HG03354 (cell line): ENCODE results near the gene COL5A2.
A peak's percentile ranks its signal among the peaks of the same experiment; 100 is the strongest.

ENCODE experiments used
- ATAC-seq: cut with Tn5 transposase; IDR thresholded peaks from one replicate; pipeline ENCODE4 v1.9.1; 2021; ENCODE audit warnings: mild to moderate bottlenecking; ENCODE audit not compliant: unreplicated experiment, poor library complexity, severe bottlenecking

Gene COL5A2

DNA sequence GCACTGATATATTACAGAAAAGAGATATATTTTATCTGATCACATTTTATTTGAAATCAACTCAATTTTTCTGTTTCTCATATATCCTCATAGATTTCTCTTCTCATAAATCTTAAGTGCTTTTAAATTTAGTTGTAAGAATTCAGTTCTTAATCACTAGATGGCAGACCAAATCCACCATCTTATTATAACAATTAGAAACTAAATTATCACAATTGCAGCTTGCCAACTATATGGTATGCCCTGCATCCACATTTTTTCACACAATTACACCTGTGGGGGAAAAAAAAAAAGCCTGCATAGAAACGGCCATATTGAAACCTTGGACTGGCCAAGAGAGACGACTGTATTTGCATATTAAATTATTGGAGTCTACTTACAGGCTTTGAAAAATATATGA, 64.4 kb downstream of the COL5A2 start:
- no peak for ATAC-seq

DNA sequence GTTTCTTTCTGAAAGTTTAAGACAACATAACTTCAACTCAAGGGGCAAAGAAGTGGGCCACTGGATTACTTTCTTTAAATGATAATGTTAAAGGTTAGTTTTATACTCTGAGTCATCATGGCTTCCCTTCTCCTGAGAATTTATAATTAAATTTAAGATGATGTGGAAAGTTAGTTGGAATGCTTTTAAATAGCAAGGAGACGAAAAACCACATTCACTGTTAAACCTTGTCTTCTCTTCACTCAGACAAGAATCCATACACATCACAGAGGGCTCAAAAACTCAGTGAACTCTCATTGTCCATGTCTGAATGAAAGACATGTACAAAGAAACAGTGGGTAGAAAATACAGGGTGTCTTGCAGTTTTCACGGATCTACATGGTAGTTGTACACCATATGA, 65.6 kb downstream of the COL5A2 start:
- ATAC-seq, result no peak

DNA sequence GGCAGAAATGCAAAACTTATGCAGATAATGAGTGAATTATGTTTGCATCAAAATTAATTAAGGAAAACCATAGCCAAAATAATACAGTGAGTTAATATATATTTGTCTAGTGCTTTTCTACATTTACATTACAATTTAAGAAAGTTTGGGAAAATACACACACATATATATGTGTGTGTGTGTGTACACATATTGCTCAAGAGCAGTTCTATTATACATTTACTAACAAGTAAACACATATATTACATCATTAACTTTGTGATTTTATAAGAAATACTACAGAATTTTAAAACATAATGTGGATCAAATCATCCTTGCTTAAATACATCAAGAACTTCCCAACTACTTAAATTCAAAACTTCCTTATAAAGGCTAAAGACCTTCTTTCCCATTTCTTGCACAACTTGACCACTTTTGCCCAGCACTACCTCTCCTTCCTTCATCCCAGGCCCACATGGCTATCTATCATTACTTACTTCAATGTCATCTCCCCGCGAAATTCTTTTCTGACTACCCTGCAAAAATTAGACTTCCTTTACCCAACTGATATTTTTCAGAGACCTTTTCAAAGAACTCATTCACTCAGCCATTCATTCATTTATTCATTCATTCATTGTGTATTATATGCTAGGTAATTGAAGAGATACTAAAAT, 68.4 kb downstream of the COL5A2 start:
- no peak for ATAC-seq

DNA sequence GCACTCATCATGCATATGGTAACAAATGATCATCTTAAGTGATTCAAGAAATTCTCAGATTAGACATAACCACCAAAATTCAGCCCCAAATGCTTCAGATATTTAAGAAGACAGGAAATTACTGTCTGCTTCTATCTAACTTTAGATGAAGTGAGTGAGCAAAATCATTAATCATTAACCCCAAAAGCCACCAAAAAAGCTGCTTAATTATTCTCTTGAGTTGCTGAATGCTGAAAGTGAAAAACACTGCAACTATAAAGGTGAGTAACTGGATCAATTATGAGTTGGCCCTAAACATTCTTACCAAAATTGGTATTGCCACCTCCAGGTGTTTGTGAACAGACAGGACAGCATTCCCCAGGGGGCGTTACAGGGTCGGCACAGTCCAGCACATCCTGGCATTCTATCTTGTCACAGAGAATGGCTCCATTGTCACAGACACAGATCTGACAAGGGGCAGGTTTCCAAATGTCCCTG, 69.6 kb downstream of the COL5A2 start:
- ATAC-seq, result peak; percentile 95

DNA sequence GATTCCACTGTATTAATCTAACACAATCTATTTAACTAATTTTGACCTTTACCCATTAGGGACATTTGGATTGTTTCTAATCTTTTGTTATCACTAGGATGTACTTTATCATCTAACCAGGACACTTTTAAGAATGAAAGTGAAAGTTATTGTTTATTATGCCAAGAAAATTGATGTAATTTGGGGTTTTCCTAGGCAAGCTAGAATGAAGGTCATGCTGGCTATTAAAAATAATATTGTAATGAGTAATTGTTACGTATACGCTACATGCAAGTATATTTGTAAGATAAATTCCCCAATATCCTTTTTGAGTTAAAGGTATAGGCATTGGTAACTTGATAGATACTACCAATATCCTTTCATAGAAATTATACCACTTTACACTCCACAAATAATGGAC, 74.6 kb downstream of the COL5A2 start:
- no peak for ATAC-seq

DNA sequence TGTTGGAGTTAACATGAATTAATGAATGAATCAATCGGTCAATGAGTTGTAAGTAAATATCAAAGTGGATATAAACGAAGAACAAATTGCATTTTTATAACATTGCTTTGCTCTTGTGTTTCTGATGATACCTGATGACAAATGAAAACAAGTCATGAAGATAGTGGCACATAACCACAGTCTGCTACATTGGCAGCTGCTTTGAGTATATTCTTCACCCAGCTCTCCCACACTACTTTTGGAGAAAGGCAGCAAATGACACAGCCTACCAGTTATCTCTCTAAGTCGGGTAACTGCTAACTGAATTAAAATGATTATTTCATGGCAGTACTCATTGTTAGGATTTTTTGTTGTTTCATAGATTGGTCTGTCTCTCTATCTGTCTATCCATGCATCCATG, 76.8 kb downstream of the COL5A2 start:
- no peak for ATAC-seq

DNA sequence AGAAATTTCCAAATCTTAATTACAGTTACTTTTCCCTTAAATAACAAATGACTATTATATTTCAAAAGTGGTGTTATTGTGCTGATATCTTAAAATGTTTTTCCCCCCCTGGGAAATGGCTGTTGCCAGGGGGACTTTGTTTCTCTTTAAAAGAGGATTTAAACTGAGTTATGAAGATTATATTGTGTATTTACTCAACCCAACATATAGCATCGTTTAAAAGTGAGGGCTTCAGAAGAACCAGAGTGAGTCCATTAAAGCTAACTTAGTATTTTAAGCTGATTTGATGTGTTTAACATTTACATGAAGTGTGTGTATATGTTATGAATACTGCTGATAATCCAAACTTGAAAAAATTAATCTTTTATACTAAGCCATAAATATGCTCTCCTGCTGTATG, 81.6 kb downstream of the COL5A2 start:
- no peak for ATAC-seq

DNA sequence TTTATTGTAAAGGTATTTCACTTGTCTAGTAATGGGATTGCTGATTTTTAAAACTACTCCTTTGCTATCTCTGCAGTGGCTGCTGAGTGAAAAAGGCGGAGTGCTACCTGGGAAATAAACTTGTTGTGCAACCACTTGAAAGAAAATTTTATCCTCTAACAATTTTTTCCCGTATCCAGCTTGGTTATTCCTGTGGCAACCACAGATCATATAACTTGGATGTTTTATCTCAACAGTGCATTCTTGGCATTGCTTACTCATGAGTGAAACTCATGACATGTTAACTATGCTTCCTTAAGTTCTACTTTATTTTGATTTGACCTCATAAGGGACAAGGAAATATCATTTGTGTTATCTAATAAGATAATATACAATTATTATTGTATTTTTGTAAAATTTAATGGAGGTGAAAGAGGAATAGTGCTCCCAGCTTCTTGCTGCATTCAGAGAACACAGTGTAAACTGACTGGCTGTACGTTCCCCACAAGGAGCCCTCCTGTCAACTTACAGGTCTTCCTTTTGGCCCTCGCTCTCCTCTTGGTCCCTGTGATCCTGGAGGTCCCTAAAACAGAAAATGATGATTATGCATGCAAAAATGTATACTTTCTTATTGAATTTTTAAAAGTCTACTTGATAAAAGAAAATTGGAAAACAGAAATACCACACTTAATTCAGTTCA, 82.7 kb downstream of the COL5A2 start:
- ATAC-seq, result no peak

DNA sequence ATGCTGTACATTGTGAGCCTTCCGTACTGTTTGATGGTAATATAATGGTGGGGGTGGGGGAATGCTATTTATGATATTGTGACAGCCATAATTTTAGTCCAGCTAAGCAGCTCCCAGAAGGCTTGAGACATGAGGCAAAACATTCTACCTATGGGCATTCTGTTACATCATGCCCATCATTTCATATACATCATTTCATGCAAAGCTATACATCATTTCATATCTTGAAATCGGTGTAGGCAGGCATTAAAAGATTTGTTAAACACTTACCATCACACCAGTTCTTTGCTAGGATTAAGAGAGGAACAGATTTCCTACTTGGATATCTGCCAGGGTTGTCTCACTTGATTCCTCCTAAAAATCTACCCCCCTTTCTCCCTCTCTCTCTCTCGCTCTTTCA, 84.5 kb downstream of the COL5A2 start:
- peak; percentile 13 for ATAC-seq

DNA sequence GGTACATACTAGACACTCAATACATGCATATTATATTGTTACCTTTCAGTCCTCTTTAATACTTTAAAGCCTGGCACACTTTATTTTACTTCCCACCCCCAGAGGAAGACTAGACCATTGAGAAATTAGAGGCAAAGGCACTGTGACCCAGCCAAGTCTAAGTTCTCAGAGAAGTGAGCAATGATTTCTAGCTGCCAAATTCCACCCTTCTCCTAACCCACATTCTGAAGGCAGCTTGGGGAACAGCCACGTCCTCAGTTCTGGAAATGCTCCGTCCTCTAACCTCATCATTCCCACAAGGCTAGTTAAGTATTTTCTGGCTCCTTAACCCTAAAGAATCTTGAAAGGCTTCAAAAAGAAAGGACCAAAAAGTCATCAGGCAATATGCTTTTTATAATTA, 86.6 kb downstream of the COL5A2 start:
- ATAC-seq, result no peak

DNA sequence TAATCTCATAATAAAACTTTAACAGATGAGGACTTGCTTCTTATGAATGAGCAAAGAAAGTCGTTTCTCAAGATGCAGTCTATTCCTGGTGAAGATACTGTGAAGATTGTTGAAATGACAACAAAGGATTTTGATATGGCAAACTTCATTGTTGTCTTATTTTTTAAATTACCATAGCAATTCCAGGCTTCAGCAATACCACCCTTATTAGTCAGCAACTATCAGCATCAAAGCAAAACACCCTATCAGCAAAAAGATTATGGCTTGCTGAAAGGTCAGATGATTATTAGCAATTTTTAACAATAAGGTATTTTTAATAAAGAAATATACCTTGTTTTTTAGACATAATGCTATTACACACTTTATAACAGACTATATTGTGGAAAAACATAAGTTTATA, 88.3 kb downstream of the COL5A2 start:
- ATAC-seq, result no peak

DNA sequence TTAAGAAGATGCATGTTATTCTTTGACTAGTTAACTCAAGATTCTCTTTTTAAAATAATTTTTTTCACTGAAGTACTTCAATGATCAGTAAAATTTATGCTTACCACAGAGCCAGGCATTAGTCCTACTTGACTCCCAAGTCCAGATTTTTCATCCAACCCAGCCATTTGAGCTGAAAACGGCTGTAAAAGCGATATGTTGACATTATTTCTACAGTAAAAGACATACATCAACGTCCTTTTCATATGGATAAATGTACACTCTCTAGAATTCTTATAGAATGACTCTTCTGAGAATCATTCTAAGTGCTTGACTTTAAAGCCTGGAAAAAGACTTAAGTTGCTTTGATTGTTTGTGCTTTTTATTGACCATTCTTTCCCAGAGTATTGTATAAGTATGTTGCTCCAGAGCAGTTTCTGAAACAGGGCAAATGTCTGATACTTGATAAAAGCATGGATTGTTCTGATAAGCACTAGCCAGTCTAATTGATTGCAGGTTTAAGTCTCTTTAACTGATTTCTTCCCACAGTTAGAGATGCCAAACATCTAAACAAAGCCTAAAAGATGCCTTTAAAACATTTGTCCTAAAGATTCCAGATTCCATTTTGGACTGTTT, 90.9 kb downstream of the COL5A2 start:
- ATAC-seq, result no peak

DNA sequence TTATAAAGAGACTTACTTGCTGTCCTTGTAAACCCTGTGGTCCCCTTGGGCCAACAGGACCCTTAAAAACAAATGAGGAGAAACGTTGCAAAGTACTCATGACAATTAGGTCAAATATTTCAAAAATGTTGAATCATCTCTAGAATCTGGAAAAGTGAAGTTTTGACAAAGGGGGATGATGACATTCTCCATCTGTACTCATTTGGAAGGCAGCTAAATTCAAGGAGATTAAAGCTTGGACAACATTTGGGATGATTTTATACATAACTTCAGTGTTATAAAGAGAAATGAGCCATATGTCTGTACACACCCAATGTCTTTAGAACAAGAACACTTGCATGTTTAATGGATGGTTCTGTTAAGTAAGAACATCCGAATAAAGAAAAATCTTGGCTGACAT, 92.9 kb downstream of the COL5A2 start:
- ATAC-seq, result no peak

DNA sequence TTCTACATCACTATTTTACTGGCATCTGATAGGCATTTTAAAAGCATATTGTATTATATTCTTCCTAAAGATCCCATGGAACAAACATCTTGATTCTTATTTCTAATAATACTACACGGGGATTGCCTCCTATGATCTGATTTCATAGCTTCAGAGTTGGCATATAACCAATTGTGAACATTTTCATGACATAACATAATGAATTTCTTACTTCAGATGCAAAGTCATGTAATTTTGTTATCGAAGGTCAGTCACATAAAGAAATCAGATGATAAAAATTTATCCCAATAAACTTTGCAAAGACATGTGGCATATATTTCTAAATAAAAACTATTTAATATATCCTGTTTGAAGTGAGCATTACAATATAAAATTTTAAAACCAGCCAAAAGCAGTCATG, 93.3 kb downstream of the COL5A2 start:
- ATAC-seq, result no peak

DNA sequence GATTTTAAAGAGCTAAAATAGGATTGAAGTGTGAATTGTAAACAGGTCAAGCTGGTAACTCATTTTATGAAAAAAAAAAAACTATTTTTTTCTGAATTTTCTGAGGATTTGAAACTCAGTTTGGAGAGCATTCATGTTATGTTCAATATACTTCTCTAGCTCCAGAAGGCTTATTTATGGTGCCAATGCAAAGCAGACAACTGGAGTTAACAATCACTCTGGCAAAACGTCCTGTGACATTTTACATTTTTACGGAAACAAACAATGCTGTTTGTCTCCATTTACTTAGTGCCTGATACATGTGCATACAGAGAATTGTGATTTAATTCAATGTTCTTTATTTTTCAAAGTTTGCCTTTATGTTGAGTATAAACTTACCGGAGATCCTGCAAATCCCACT, 96.0 kb downstream of the COL5A2 start:
- ATAC-seq, result no peak

DNA sequence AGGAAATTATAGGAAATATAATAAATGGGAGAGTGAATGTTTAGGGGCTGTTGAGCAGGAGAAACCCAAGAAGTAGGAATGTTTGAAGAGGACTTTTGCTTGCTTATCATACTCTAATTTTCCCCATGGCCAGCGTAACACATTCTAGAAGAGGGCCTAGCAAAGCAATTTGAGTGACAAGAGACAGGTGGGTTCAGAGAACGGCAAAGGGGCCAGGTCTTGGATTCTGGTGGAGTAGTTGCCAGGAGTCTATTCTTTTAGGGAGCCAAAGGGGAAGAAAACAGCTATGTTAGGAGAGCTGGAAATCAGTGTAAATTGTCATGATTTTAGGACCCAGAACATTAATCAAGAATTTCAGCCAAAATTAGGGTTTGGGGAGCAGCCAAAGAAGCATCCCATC, 96.5 kb downstream of the COL5A2 start:
- ATAC-seq, result no peak

DNA sequence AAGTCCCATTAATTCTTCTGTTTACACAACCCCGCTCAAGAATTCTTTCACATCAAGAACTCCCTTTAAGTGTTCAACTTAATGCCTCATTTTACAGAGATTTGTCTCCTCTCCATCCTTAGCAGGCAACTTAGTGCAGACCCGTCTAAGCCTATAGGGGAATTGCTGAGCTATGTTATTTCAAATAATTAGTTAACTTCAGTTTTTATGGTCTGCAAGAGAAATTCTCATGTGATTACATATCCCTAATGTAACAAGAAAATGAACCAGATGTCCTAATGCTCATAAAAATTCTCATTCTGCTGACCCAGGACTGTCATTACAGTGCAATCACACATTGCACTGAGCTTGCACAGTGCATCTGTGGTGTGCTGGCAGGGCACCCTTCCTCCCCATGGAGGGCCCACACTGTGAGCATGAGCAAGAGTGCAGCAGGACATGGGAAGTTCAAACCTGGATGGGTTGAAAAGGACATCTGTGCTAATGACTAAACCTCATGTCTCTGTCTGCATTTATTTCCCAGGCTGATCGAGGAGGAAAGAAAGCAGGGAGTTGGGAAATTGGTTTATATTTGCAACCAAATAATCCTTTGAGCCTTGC, 97.1 kb downstream of the COL5A2 start:
- ATAC-seq, result no peak

DNA sequence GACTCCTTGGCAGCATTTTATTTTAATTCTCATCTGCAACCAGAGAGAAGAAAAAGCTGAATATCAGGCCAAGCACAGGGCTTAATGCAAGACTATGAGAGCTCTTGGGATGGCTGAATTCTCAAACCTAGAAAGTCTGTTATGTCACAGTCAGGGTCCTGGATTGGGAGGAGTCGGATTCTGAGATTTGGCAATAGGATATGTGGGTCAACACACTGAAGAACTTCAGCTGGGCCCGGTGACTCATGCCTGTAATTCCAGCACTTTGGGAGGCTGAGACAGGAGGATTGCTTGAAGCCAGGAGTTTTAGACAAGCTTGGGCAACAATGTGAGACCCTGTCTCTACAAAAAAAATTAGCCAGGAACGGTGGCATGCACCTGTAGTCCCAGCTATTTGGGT, 103.0 kb downstream of the COL5A2 start:
- no peak for ATAC-seq

DNA sequence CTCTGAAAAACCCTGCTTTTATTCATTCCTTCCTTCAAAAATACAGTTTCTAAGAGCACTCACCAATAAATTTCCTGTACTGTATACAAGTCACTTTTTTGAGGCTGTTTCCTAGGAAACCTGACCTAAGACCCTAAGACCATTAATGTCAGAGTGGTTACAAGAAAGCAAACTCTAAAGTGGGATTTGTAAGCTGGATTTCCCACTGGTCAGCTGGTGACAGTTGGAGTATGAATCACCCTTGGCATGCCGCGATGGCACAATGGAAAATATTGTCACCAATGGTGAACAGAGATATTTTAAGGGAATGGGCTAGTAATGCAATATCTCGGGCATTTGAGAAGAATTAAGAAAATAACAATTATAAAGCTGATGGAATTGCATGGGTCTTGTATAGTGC, 103.4 kb downstream of the COL5A2 start:
- no peak for ATAC-seq

DNA sequence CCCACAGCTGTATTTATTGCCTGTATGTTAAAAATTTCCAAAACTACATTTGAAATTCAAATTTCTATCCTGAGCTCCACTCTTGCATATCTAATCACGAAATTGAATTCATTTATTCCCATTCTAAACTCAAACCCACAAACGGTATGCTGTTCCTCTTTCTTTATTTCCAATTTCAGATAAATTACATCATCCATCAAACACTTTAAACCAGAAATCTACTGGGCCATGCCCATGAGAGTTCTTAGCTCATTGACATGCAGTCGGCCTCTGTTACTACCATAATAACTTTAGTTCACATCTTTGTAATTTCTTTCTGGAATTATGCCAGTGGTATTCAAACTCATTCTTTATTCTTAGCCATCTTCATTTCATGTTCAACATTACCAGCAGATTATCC, 105.1 kb downstream of the COL5A2 start:
- ATAC-seq, result no peak

DNA sequence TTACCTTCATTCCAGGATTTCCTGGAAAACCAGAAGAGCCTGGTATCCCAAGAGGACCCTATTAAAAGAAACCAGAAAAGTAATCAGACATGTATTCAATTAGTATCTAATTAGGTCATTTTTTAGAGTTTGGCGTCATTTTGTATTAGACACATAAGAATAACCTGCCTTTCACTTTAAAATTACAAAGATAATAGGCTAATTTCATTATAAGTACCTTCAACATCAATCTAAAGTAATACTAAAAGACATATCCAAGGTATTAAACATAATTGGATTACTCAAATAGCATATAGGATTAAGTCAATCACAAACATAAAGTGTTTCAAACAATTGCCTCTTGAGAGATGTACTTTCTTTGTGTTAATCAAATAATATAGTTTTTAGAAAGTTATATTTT, 107.5 kb downstream of the COL5A2 start:
- no peak for ATAC-seq
